ENCODE data around the gene CCDC192. TPM values are rescaled to one million over a fixed set of nuclear protein-coding genes. Genes with fewer than 3 reads are reported as not detected.

The CCDC192 gene
- total RNA-seq, 1 experiment from 2014 or later = not detected

DNA sequence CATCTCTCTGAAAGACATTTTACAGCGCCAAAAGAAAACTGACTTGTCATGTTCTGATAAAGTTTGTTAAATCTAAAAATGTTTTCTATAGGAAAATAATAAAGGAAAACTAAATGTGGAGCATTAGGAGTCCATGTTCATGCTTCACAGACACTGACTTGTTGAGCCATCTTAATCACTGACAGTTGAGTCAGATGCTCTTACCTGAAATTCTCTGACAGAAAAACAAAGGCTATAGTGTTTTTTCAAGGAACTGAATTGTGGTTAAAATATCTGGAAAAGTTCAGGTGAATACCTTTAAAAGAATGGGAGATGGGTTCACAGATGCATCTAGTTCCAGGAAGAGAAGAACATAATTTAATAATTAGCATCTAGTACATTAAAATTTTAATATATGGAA is 266.9 kb downstream of the CCDC192 start:
- no peaks in the 10 kb centered on the region for H3K27me3 ChIP-seq (replicated peaks; ENCODE audit: insufficient read depth, low read depth, low read length, poor library complexity)
- DNase-seq (ENCODE audit: low spot score) = no peak

DNA sequence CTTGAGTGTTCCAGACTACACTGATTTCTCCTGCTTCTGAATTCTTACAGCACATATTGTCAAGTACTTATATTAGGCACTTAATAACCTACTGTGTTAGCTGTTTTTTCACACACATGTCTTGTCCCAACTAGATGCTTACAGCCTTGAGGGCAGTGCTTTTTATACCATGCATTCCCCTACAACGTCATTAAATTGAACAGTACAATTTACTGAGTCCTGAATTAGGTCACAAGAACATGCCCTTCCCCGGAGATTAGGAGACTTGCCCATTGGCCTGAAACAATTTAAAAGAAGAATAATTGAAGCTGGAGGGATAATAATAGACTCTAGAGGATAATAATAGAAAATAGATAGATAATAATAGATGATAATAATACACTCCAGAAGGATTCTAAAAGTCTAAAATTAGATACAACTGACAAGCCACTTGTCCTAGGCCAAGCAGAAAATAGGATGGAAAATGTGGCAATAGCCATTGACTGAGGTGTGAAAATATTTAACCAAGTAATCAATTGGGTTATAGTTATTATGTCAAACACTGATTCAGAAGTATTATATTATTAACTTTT is 267.7 kb downstream of the CCDC192 start:
- no peak overlapping the region for H3K4me3 ChIP-seq (ENCODE audit: low read depth, low read length, poor library complexity, severe bottlenecking)
- no peaks in the 10 kb centered on the region for H3K4me1 ChIP-seq (ENCODE audit: insufficient read depth, low read length, poor library complexity, severe bottlenecking)
- no peaks in the 10 kb centered on the region for H3K36me3 ChIP-seq (ENCODE audit: insufficient read depth, low read length, poor library complexity, severe bottlenecking)
- intact Hi-C loops (cut with micrococcal nuclease; ENCODE audit: unreplicated experiment) = no loop called here
- DNase-seq (ENCODE audit: low spot score) = no peak
- no peaks in the 10 kb centered on the region for H3K9me3 ChIP-seq (ENCODE audit: low read depth, low read length, poor library complexity, severe bottlenecking)
- TF ChIP-seq, protein P1, sequence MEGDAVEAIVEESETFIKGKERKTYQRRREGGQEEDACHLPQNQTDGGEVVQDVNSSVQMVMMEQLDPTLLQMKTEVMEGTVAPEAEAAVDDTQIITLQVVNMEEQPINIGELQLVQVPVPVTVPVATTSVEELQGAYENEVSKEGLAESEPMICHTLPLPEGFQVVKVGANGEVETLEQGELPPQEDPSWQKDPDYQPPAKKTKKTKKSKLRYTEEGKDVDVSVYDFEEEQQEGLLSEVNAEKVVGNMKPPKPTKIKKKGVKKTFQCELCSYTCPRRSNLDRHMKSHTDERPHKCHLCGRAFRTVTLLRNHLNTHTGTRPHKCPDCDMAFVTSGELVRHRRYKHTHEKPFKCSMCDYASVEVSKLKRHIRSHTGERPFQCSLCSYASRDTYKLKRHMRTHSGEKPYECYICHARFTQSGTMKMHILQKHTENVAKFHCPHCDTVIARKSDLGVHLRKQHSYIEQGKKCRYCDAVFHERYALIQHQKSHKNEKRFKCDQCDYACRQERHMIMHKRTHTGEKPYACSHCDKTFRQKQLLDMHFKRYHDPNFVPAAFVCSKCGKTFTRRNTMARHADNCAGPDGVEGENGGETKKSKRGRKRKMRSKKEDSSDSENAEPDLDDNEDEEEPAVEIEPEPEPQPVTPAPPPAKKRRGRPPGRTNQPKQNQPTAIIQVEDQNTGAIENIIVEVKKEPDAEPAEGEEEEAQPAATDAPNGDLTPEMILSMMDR (conservative IDR thresholded peaks at IDR 0.05; ENCODE audit: low read depth, low read length) = no peak
- no peak for TF ChIP-seq EZH2 (IDR thresholded peaks at IDR 0.05; ENCODE audit: borderline replicate concordance, low read depth, low read length, poor library complexity, severe bottlenecking)
- ChIA-PET POLR2A (ENCODE audit: low non-redundant PET) (no interaction called here), CTCF (no interaction called here)
- no TSS peak for BruUV-seq (replicated peaks)
- H3K27me3 ChIP-seq (replicated peaks; ENCODE audit: insufficient read depth, low read depth, low read length, poor library complexity) = no peaks in the 10 kb centered on the region
- H3K27ac ChIP-seq (ENCODE audit: low read depth, low read length, poor library complexity, severe bottlenecking) = no peak overlapping the region

More for the DNA sequence above, 266.9 kb downstream of the CCDC192 start:
- ChIA-PET POLR2A (ENCODE audit: low non-redundant PET) (no interaction called here), CTCF (no interaction called here)
- BruUV-seq (replicated peaks) = no TSS peak
- Histone ChIP-seq H3K4me3 (ENCODE audit: low read depth, low read length, poor library complexity, severe bottlenecking) (no peak overlapping the region), H3K27ac (ENCODE audit: low read depth, low read length, poor library complexity, severe bottlenecking) (no peak overlapping the region), H3K36me3 (ENCODE audit: insufficient read depth, low read length, poor library complexity, severe bottlenecking) (no peaks in the 10 kb centered on the region), H3K9me3 (ENCODE audit: low read depth, low read length, poor library complexity, severe bottlenecking) (no peaks in the 10 kb centered on the region), H3K4me1 (ENCODE audit: insufficient read depth, low read length, poor library complexity, severe bottlenecking) (no peaks in the 10 kb centered on the region)
- intact Hi-C loops (cut with micrococcal nuclease; ENCODE audit: unreplicated experiment) = no loop called here
- no peak for TF ChIP-seq EZH2 (IDR thresholded peaks at IDR 0.05; ENCODE audit: borderline replicate concordance, low read depth, low read length, poor library complexity, severe bottlenecking)
- TF ChIP-seq, protein P1 (conservative IDR thresholded peaks at IDR 0.05; ENCODE audit: low read depth, low read length) = no peak

DNA sequence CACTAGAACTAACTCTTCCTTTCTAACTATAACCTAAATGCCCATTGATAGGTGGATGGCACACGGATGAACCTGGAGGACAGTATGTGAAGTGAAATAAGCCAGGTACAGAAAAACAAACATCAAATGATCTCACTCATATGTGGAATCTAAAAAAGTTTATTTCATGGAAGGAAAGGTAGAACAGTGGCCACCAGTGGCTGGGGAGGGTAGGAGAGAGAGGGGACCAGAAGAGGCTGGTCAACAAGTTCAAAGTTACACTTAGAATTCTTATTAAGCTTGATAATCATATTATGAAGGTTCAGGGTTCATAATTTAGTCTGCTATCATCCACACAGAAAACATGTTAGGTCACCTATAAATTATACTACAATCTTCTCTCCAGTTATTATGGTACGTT is 272.8 kb downstream of the CCDC192 start:
- CTCF ChIA-PET = no interaction called here
- no TSS peak for BruUV-seq (replicated peaks)
- H3K27me3 ChIP-seq (replicated peaks; ENCODE audit: insufficient read depth, low read depth, low read length, poor library complexity) = no peaks in the 10 kb centered on the region
- POLR2A ChIA-PET (ENCODE audit: low non-redundant PET) = no interaction called here
- no peak for TF ChIP-seq EZH2 (IDR thresholded peaks at IDR 0.05; ENCODE audit: borderline replicate concordance, low read depth, low read length, poor library complexity, severe bottlenecking)
- TF ChIP-seq, protein P1 (conservative IDR thresholded peaks at IDR 0.05; ENCODE audit: low read depth, low read length) = no peak; the same call in 1 of the 2 replicates
- no peak overlapping the region for H3K4me3 ChIP-seq (ENCODE audit: low read depth, low read length, poor library complexity, severe bottlenecking)
- no peak for DNase-seq (ENCODE audit: low spot score)
- H3K27ac ChIP-seq (ENCODE audit: low read depth, low read length, poor library complexity, severe bottlenecking) = no peak overlapping the region
- H3K36me3 ChIP-seq (ENCODE audit: insufficient read depth, low read length, poor library complexity, severe bottlenecking) = no peaks in the 10 kb centered on the region
- no peaks in the 10 kb centered on the region for H3K9me3 ChIP-seq (ENCODE audit: low read depth, low read length, poor library complexity, severe bottlenecking)
- intact Hi-C loops (cut with micrococcal nuclease; ENCODE audit: unreplicated experiment) = no loop called here
- no peaks in the 10 kb centered on the region for H3K4me1 ChIP-seq (ENCODE audit: insufficient read depth, low read length, poor library complexity, severe bottlenecking)
